ENCODE data around the gene KRTAP10-6.
"Not testable (repeated sequence)": the region's sequence is repeated elsewhere in the genome, so short reads cannot be mapped to it uniquely, and the experiment has no call there.

The KRTAP10-6 gene, protein sequence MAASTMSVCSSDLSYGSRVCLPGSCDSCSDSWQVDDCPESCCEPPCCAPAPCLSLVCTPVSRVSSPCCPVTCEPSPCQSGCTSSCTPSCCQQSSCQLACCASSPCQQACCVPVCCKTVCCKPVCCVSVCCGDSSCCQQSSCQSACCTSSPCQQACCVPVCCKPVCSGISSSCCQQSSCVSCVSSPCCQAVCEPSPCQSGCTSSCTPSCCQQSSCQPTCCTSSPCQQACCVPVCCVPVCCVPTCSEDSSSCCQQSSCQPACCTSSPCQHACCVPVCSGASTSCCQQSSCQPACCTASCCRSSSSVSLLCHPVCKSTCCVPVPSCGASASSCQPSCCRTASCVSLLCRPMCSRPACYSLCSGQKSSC

DNA sequence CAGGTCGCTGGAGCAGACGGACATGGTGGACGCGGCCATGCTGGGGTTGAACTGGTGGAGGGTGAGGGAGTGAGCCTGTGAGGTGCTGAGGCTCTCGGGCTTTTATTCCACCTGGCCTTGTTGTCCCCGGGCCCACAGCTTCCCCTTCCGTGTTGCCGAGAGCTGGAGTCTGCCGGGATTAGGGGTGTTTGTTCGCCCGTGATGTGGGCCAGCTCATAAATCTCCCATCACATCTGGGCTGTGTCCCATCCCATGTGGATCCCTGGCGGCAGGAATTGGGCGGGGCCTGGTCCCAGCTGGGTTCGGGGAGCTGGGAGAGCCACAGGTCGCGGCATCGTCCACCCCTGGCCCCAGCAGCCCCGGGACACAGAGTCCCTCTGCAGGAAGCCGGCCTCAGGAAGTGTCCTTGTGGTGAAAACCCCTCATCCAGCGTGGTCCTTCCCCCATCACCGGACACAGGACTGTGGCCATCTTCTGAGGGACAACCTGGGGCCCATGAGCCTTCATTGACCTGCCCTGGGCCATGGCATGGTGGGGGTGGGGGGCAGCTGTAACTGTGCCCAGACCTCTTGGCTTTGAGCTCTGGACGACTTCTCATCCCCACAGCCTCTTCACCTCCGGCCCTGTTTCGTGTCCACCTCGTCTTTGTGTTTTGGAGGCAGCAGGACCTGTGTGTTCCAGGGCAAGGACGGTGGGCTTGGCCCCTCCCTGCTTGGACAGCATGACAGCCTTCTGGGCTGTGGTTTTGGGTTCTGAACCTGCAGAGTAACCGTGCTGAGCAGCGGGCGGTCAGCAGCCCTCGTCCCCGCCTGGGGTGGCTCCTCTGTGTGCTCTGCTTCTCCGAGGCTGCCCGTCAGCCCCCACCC, at the start of gene KRTAP10-6:
TSS of gene KRTAP10-6 (minus strand) at position 60 of the 866 bp plus-strand sequence. CDS start at position 39, 21 bp downstream.
- DNase-seq, result no peak

DNA sequence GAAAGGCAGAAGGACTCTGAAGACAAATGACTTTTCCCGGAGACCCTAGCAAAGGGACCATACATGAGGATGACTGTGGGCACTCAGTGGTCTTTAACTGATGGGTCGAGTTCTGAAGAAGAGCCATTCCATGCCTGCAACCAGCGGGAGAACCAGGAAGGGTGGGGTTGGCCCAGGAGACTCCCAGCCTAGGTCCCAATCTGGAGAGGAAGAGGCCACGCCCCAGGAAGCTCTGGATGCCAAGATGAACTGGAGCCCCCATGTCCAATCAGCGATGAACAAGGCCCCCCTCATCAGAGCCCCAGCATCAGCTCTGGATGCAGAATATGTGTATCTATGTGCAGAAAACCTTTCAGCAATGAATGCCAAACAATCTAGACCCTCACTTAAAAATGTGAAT, 48.5 kb upstream of the KRTAP10-6 start:
- no peak for DNase-seq

DNA sequence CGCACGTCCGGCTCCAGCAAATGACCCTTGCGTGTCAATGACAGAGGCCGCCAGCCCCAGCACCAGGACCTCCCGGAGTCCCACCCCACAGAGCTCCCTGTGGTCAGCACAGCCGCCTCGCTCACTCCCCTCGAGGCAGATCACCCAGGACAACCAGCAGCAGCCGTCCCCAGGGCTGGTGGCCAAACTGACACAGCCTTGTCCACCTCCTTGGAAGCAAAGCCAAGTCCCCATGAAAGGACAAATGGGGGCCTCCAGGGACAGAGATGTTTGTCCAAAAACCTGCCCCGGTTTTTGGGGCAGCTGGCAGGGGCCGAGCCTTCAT, 47.0 kb upstream of the KRTAP10-6 start:
- no peak for DNase-seq

DNA sequence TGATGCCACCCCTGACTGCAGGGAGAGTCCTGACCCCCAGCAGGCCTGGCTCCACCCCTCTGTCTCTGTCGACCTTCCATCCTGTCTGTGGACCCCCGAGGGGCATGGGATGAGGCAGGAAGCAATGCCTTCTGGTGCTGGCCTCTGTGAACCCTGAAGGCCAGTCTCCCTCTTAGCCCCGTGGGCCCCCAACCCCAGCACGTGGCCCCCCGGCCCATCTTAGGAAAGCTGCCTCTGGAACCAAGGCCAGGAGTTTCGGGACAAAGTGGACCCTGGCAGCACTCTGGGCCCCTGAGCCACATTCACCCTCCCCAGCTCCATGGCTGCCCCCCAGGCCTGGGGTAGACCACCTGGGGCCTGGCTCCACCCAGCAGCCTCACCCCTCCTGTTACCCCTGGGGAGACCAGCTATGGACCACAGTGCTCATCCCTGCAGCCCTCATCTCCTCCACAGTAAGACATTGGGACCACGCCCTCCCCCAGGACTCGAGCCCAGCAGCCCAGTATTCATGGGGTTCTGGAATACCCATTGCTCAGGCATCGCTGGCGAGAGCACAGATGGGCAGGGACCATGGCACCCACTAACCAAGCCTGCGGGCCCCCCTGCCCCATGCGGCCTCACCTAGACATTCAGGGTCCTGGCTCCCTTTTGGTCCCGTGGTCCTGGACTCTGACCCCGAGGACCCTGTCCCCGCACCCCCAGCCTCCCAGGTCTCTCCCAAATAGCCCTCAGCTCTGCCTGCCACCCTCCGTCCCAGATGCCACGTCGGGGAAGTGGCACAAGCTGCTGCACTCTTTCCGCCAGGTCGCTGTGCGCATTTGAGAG, 46.4 kb upstream of the KRTAP10-6 start:
- DNase-seq, result not testable (repeated sequence)

DNA sequence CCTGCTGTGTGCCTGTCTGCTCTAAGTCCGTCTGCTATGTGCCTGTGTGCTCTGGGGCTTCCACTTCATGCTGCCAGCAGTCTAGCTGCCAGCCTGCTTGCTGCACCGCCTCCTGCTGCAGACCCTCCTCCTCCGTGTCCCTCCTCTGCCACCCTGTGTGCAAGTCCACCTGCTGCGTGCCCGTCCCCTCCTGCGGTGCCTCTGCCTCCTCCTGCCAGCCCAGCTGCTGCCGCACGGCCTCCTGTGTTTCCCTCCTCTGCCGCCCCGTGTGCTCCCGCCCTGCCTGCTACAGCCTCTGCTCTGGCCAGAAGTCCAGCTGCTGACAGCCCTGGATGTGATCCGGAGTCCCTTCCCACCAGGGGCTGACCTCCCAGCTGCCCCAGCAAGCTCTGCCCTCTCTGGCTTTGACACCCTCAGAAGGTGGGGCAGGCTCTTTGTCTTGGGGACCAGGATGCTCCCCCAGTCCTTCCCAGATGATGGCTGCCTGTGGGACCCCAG, 45.6 kb upstream of the KRTAP10-6 start:
- not testable (repeated sequence) for DNase-seq

DNA sequence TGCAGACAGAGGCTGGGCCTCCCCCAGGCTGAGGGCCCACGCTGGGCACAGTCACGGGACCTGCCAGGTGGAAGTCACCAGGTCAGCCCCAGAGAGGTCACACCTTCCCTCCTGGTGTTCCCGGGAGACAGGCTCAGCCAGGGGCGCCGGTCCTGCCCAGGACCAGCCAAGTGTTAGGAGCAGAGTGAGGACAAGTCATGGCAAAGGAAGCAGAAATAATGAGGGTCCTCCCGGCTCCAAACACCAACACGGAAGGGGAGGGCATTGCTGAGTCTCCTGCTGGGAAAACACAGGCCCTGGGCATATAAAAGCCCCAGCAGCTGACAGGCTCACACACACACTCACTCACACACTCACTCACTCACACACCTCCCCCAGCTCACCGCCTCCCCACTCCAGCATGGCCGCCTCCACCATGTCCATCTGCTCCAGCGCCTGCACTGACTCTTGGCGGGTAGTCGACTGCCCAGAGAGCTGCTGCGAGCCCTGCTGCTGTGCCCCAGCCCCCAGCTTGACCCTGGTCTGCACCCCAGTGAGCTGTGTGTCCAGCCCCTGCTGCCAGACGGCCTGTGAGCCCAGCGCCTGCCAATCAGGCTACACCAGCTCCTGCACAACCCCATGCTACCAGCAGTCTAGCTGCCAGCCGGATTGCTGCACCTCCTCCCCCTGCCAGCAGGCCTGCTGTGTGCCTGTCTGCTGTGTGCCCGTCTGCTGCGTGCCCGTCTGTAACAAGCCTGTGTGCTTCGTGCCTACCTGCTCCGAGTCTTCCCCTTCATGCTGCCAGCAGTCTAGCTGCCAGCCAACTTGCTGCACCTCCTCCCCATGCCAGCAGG, 44.9 kb upstream of the KRTAP10-6 start, which contains the start of gene KRTAP10-10:
TSS of gene KRTAP10-10 (plus strand) at position 339 of the 833 bp plus-strand sequence. CDS start at position 401, 62 bp downstream.
- no peak for DNase-seq

DNA sequence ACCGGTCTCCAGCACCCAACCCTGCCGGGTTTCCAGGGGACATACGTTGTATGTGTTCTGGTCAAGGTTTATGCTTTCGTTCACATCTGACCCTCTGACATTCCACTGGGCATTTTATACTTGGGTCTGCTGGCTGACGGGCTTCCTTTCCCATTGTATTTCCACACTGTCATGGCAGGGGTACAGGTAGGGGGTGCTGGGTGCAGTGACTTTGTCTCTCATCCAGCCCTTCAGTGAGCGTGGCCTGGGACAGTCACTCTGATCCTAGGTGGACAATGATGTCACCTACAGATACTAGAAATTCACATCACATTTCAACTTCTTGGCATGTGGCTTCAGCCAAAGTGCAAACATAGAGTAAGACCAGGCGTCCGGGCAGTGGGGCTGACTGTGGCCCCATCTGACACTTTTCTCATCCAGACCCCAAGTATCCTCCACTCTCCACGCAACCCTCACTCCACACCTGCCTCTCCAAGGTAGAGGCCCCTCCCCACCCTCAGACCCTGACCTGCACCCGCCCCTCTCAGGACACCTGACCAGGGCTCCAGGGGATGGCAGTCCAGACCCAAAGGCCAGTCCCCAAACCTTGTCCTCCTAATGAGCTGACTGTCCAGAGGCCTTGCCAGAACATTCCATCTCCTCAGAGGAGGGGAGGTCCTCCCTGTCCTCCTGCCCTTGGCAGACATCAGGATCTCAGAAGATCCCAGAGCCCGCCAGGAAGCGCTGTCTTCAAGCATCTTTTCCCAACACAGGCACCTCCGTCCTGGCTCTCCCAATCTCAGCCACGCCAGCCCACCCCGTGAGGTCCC, 44.1 kb upstream of the KRTAP10-6 start:
- no peak for DNase-seq

DNA sequence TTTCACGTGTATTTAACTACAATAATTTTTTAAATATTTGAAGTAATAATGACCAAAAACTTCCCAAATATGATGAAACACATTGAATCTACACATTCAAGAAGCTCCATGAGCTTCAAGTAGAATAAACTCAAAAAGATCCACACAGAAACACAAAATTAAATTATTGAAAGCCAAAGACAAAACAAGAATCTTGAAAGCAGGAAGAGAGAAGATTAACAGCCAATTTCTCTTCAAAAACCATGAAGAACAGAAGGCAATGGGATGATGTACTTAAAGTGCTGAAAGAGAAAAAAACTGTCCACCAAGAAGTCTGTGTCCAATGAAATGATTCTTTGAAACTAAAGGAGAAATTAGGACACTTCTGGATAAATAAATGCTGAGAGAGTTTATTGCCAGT, 39.8 kb upstream of the KRTAP10-6 start:
- no peak for DNase-seq

DNA sequence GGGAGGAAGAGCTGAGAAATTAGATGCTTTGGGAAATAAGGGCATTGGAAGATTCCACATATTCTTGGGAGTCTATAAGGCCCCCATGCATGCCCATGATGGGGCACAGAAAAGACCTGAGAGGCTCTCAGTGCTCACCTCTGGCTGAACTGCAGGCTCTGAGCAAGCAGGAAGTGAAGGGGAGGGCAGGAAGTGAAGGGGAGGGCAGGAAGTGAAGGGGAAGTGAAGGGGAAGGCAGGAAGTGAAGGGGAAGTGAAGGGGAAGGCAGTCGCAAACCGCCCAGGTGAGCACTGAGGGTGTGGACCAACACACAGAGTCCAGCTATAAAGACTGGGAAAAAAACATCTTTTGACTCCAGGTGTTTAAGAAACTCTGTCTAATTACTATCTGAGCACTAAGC, 38.1 kb upstream of the KRTAP10-6 start:
- no peak for DNase-seq

DNA sequence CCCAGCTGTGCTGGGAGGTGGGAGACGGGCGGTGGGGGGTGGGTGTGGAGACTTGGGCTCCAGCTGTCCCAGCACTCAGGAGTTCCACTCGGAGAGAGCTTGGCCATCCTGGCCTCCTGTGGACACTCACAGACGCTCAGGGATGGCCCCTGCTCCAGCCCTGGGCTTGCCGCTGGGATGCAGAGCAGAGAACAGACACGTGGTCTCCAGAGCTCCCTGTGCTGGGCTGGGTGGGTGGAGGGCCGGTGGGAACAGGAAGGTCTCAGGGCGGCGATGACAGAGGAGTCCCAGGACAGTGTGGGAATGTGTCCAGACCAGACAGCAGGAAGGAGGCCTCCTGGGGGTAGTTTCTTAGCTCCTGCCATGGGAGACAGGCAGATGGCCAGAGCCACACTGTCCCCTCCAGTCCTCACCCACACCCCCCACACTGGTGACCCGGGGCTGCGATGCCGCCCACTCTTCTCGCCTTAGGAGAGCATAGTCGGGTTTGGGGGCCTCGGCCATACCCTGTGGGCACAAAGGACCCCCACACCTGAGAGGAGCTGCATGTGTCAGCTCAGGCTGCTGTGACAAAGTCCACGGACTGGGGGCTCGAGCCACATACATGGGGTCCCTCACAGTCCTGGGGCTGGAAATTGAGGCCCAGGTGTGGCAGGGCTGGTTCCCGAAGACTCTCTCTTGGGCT, 36.5 kb upstream of the KRTAP10-6 start:
- no peak for DNase-seq

DNA sequence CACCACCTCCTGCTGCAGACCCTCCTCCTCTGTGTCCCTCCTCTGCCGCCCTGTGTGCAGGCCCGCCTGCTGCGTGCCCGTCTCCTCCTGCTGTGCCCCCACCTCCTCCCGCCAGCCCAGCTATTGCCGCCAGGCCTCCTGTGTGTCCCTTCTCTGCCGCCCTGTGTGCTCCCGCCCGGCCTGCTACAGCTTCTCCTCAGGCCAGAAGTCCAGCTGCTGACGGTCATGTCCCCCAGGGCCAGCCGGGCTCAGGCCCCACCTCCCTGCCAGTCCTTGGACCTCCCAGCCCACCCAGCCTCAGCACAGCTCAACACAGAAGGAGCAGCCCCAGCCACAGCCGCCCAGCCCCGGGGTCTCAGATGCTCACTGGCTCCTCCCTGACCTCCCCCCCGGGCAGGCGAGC, 35.5 kb upstream of the KRTAP10-6 start:
- not testable (repeated sequence) for DNase-seq

DNA sequence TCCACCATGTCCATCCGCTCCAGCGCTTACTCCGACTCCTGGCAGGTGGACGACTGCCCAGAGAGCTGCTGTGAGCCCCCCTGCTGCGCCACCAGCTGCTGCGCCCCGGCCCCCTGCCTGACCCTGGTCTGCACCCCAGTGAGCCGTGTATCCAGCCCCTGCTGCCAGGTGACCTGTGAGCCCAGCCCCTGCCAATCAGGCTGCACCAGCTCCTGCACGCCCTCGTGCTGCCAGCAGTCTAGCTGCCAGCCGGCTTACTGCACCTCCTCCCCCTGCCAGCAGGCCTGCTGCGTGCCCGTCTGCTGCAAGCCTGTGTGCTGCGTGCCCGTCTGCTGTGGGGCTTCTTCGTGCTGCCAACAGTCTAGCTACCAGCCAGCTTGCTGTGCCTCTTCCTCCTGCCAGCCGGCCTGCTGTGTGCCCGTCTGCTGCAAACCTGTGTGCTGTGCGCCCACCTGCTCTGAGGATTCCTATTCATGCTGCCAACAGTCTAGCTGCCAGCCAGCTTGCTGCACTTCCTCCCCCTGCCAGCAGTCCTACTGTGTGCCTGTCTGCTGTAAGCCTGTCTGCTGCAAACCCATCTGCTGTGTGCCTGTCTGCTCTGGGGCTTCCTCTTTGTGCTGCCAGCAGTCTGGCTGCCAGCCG, 35.0 kb upstream of the KRTAP10-6 start:
- not testable (repeated sequence) for DNase-seq

DNA sequence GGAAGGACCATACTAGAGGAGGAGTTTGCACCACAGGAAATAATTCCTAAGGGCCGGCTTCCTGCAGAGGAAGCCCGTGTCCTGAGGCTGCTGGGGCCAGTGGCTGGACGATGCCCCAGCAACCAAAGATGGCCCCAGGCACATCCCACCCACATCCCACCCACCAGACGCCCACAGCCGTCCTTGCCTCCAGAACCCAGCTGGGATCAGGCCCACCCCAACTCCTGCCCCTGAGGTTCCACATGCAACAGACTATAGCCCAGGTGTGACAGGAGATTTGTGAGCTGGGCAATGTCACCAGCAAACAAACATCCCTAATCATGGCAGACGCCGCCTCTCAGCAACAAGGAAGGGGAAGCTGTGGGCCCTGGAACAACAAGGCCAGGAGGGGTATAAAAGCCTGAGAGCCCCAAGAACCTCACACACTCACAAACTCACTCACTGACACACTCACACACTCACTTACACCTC, 34.4 kb upstream of the KRTAP10-6 start, which contains the start of gene KRTAP10-9:
TSS of gene KRTAP10-9 (plus strand) at position 421 of the 471 bp plus-strand sequence. CDS start 79 bp downstream, outside the sequence.
- no peak for DNase-seq

DNA sequence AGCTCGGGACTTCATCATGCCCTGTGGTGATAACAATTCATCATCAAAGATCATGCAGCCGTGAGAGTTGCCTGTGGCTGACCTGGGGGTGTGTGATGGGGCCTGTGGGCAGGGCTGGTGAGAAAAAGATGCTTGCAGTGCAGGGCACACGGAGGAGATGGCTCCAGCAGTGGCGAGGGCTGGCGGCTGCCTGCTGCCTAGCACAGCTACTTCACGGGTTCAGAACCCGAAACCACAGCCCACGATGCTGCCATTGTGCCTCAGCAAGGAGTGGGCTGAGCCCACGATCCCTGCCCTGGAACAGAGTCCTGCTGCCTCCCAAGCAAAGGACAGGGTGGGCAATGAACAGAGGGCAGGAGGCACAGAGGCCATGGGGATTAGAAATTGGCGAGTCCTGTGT, 34.0 kb upstream of the KRTAP10-6 start:
- DNase-seq, result peak; percentile 30

DNA sequence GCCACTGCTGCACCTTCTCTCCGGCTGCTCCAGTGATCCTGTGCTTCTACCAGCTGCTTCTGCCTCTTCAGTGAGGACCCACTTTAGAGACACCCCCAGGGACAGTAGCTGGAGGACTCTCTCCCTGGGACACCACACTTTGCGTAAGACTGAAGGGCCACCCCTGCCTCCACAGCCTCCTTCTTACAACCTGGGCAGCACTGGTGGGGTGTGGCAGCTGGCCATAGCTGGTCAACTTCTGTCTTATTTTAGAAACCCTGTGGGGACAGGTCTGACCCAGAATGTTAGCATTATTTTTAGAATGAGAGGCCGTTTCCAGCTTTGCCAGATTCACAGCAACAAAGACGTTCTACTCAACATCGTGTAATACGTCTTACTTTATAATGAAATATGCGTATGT, 33.5 kb upstream of the KRTAP10-6 start:
- no peak for DNase-seq

DNA sequence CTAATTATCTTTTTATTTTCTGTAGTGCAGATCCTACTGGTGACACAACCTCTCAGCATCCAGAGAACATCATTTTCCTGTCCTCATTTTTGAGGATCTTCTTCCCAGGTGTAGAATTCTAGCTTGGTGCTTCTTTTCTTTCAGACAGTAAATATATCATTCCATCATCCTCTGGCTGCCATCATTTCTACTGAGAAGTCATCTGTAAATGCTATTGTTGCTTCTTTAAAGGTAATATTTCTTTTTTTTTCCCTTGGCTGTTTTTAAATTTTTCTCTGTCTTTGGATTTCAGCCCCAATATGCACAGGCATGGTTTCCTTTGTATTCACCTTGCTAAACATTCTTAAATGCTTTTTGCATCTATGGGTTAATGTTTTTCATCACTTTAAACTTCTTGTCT, 31.3 kb upstream of the KRTAP10-6 start:
- DNase-seq, result no peak

DNA sequence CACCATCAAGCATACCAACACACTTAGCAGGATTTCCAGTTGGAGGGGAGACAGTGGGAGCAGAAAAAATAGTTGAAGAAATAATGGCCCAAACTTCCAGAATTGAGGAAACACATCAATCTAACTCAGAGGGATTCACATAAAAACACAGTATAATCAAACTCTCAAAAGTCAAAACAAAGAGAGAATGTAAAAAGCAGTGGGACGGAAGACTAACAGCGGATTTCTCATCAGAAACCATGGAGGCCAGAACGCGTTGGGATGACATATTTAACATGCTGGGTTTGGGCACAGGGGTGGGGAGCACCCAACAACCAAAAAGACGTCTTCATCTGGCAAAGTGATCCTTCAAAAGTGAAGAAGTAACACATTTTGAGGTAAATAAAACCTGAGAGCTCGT, 27.6 kb upstream of the KRTAP10-6 start:
- no peak for DNase-seq

DNA sequence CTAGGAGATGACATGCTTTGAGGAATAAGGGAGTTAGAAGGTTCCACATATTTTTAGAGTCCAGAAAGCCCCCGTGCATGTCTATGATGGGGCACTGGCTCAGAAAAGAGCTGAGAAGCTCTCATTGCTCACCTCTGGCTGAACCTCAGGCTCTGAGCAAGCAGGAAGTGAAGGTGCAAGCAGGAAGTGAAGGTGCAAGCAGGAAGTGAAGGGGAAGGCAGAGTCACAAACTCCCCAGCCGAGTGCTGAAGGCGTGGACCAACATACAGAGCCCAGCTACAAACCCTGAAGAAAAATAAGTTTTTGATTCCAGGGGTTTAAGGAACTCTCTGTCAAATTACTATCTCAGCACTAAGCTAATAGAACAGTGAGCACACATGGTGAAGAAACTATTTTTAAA, 26.6 kb upstream of the KRTAP10-6 start:
- DNase-seq, result peak; percentile 78

DNA sequence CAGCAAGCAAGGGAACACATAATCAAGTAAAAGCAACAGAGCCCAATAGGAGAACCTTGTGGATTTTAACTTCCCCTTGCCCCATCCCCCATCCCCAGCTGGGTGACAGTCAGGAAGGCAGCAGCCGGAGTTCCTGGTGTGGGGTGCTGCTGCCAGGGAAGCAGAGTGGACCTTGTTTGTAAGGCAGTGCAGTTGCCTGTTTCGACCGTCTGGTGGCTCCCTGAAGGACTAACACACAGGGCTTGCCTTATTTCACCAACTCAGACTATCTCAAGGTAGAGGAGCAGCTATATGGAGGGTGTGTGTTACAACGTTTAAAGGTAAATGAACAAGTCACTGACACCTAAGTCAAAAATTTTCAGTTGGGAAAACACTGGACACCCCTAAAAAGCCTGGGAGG, 26.2 kb upstream of the KRTAP10-6 start:
- DNase-seq, result no peak

DNA sequence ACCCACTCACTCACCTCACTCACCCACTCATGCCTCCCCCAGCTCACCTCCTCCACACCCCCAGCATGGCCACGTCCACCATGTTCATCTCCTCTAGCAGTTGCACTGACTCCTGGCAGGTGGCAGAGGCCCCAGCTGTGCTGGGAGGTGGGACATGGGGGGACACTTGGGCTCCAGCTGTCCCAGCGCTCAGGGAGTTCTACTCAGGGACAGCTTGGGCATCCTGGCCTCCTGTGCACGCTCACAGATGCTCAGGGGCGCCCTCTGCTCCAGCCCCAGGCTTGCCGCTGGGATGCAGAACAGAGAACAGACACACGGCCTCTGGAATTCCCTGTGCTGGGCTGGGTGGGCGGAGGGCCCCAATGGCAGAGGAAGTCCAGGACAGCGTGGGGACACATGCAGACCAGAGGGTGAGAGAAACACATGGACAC, 24.8 kb upstream of the KRTAP10-6 start:
- no peak for DNase-seq

Measured in CD4-positive, alpha-beta T cell treated with Interleukin-4 for 4 hours (primary cell).